Mesenteric fat pad (tissue), 1 donor: ENCODE data around the gene TMEM270. TPM values are rescaled to one million over a fixed set of nuclear protein-coding genes. Genes with fewer than 3 reads are reported as not detected.

Source experiments
- DNase-seq: peaks from one replicate; pipeline ENCODE4 v3.0.0-alpha.2; 2020; ENCODE audit warnings: low spot score
- total RNA-seq: library from RNA; stranded (reverse); fragmentation: NEBNext Ultra II Directional; extraction: Animal tissue kit (Norgen Biotek cat#: 25700); gene quantifications from one replicate; pipeline ENCODE4 v1.2.1, GENCODE V29; 2021
- donor health status: DM: yes; HTN: yes; CAD: no.

Gene TMEM270
- total RNA-seq, 1 donor from 2014 or later: not detected

DNA sequence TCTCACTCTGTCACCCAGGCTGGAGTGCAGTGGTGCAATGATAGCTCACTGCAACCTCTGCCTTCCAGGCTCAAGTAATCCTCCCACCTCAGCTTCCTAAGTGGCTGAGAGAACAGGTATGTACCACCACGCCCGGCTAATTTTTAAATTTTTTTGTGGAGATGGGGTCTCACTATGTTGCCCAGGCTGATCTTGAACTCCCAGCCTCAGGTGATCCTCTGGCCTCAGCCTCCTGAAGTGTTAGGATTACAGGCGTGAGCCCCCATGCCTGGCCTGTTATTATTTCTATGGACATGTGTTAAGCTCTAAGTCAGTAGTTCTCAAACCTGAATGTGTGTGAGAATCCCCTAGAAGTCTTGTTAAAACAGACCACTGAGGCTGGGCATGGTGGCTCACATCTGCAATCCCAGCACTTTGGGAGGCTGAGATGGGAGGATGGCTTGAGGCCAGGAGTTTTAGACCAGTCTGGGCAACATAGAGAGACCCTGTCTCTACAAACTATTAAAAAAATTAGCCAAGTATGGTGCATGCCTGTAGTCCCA lies 24.5 kb downstream of the TMEM270 start:
- DNase-seq: no peak

DNA sequence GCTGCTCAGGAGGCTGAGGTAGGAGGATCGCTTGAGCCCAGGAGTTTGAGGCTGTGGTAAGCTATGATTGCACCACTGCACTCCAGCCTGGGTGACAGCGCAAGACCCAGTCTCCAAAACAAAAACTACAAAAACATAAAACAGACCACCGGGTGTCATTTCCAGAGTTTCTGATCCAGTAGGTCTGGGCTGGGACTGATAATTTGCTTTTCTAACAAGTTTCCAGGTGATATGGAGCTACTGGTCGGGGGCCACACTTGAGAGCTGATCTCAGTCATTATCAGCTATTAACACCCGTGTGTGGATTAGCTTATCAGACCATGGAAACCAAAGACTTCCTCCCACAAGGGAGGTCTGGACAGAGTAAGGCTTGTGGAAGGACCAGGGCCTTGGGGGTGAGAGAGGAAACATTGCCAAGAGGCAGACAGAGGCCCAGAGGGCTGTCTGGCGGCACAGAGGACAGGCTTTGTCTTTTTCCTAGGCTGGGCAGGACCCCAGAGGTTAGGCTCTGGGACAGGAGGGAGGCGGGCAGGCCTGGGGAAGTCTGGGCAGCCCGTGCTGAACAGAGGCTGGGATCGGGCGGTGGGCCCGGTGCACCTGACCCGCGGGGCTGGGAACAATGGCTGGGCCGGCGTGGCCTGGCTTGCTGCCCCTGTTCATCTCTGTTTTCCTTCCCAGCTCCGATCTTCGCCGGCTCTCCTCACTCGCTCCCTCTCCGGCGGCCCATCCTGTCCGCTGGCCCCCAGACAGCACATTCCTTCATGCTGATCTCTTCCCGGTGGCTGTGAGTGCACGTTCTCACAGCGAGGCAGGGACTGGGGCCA lies 25.2 kb downstream of the TMEM270 start:
- DNase-seq: no peak

DNA sequence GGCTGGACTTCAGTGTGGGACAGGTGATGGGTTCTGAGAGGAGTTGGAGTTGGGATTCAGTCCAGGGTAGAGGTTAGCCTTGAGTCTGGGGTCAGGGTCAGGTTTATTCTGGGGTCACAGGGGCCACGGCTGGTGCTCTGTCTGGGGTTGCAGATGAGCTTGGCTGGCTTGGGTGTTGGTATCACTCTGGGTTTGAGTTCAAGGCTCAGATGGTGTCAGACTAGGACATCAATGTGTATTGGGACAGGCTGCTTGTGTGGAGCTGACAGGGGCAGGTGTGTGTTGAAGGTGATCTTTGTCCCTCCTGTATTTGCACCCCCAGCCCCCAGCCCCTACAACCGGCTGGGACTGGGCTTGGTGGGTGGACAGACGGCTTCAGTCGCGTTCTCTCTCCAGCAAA lies 26.8 kb downstream of the TMEM270 start:
- no peak for DNase-seq

DNA sequence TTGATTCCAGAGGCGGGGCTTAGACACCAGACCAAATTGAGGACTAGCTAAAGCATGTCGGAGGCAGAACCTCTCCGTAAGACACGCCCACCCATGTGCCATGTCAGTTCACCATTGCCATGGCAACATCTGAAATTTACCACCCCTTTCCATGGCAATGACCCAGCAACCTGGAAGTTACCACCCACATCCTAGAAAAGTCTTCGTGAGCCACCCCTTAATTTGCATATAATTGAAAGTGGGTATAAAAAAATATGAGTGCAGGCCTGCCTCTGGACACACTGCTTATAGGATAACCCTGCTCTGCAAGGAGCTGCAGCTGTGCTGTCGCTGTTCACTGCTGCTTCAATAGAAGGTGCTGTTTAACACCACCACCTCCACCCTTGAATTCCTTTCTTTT lies 28.0 kb downstream of the TMEM270 start:
- no peak for DNase-seq

DNA sequence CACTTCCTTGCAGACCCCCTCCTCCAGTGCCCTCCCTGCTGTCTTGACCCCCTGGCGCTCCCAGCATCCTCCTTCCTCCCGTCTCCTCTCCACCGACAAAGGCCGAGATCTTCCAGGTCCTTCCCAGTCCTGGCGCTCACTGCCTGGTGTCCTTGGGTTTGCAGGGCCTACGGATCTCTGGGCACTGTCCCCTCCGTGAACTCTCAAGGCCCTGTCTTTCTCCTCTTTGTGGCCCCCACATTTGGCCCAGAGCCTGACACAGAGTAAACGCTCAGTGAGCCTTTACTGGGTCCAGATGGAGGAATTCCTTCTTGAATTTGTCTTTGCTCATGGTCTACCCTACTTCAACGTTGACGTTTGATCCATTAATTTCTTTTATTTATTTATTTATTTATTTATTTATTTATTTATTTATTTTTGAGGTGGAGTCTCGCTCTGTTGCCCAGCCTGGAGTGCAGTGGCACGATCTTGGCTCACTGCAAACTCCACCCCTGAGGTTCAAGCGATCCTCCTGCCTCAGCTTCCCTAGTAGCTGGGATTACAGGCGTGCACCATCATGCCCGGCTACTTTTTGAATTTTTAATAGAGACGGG lies 29.7 kb downstream of the TMEM270 start:
- no peak for DNase-seq

DNA sequence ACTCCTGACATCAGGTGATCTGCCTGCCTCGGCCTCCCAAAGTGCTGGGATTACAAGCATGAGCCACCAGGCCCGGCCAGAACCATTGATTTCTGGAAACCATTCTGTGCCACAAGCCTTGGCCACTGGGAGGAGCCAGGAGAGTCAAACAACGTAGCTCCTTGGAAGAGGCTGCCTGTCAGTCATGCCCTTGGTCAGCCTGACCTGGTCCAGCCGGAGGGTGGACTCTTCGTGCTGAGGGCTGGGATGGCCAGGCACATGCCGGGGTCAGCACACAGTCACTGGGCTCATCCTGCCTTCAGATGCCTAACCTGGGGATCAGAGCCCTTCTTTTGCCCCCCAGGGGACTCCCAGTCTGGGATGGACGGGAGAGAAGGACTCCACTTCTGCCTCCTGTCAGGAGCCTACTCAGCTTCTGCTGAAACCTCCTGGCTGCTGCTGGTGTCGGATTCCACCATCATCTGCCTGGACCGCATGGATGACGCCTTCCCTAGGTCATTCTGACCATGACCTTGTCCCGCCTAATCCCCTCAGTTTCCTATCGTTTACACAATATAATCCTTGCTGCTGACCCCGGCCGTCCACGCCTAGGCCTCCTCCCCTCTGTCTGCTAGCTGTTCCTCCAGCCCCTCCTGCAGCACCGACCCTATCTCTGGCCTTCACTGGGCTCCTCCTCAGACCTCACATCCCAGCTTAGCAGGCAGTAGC lies 30.4 kb downstream of the TMEM270 start:
- no peak for DNase-seq

DNA sequence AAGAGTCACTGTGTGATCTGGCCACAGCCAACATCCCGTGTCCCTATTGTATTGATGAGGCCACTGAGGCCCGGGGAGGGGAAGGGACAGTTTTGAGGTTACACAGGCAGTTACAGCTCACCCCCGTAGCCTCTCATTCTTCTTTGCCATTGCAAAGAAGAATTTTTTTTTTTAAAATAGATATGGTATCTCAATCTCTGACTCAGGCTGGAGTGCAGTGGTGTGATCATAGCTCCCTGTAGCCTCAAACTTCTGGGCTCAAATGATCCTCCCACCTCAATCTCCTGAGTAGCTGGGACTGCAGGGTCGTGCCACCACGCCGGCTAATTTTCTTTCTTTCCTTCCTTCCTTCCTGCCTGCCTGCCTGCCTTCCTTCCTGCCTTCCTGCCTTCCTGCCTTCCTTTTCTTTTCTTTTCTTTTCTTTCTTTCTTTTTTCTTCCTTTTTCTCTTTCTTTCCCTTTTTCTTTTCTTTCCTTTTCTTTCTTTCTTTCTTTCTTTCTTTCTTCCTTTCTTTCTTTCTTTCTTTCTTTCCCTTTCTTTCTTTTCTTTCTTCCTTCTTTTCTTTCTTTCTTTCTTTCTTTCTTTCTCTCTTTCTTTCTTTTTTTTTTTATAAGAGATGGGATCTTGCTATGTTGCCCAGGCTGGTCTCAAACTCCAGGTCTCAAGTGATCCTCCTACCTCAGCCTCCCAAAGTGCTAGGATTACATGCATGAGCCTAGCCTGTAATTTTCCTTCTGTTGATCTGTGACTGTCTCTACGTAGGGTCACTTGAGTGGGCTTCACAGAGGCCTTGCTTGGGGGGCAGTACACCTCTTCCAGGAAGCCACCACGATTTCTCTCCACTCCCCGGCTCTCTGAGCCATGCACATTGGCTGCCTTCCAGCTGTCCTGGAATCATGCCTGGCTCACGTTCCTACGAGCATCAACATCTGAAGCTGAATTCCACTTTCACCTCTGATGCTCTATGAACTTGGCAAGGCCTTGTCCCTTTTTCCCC lies 31.3 kb downstream of the TMEM270 start:
- DNase-seq: no peak

DNA sequence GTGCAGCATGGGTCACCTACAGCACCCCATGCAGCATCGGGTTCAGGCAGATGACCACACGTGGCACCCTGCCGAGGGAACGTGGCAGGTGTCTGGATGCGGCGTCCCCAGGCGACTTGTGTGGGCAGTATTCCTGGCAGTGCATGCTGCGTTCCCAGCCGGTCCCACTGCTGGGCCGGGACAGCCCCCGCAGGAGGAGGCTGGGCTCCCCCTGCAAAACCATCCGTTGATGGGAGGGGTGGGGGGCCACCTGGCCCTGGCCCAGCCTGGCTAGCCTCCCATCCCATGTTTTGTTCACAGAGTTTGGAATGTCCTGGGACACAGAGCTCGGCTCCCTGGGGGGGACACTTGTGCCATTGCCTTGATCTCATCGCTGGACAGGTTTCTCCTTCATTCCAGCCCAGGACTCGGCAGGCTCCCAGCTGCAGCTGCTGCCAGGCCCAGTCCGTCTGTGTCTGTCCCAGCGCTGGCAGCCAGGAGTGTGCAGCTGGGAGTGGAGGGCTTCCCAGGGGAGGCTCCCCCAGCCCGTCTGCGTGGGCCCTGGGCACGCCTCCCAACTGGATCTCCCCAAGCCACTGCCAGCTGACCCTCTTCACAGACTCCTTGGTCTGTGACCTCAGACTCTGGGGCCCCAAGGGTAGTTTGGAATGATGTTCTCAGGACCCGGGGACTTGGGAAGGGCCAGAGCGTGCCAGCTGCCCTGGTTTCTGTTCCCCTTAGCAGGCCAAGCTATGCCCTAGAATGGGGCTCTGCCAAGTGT lies 32.6 kb downstream of the TMEM270 start:
- DNase-seq: no peak

DNA sequence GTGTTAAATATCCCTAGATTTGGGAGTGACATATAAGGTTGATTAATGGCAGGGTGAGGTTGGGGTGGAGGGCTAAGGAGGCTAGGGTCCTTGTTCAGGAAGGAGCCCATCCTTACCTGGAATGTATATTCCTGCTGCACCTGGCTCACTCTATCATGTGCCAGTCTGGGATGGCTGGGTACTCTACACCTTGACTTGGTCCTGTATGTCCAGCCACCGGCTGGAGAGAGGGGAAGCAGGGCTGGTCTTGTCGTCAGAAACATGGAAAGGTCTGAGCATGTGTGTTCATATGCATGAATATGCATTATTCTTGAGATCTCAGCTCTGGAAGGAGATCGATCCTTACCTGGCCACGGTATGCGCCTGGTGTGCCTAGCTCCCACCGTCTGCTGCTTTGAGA lies 33.2 kb downstream of the TMEM270 start:
- no peak for DNase-seq

DNA sequence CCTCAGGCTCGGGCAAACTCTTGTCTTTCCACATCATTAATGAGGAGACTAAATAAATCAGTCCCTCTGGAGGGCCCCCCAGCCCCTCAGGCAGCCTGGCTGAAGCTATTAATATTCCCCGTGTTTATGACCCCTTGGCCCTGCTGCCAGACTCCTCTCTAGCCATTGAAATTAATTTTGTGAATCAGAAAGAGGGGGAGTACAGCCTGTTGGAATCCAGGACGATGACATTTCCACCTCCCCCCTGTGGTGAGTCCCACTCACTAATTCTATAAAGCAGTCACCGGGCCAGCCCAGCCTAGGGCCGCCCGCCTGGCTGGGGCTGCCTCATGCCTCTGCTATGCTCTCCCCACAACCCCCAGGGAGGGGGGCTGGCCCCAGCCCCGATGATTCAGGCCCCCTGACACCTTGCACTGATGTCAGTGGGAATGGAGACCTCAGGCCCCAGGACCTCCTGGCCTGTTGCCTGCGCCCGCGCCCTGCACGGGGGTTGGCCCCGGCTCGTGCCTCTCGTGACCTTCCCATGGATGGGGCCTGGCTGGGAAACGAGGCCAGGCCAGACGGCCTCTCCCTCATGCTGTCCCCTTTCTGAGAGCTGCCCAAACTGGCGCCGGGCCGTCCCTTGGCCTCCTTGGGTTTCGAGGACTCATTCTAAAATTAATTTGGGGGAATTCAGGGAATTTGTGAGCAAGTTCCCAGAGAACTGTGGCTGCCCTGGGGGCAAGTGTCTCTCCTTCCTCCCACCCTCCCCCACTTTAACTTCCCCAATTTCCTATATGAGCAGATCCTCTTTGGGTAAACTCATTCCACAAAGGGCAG lies 34.0 kb downstream of the TMEM270 start:
- peak; percentile 95 for DNase-seq

DNA sequence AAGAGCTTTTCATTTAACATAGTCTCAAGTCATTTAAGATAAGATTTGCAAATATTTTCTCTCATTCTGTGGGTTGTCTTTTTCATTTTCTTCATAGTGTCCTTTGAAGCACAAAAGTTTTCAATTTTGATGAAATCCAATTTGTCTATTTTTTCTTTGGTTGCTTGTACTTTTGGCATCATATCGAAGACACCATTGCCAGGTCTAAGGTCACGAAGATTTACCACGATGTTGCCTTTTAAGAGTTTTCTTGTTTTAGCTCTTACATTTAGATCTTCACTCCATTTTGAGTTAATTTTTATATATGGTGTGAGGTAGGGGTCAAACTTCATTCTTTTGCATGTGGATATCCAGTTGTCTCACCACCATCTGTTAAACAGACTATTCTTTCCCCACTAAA lies 34.7 kb downstream of the TMEM270 start:
- no peak for DNase-seq

DNA sequence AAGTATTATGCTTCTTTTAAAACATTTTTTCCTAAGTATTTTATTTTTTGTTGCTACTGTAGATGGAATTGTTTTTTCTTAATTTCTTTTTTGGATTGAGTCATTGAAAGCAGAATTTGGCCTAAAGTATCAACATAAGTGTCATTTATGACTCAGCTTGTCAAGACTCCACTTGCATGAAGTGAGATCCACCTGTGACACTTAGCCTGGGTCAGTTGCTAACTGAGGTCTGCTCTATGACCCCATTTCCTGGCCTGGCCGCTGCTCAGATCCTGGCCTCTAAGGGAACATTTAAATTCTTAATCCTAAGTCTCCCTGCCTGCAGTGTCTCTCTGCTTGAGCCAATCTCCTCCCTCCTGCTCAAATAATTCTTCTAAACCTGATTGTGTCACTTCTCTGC lies 35.5 kb downstream of the TMEM270 start:
- DNase-seq: no peak

DNA sequence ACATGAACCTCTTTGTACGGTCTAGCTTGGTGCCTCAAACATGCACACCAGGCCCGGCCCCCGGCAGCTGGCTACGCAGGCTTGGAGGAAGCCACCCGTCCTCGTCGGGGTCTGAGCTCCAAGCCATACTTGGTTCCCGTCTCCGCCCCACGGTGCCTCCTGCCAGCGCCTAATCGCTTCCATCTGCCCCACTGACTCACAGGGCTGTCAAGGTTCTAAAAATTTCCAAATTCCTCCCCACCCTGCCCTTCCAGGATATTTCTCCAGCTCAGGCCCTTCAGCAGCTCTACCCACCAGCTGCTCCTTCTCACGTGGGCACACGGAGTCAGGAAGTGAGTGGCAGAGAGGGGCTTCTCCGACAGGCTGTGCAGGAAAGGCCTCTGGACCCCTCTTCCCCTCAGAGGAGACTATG lies 38.8 kb downstream of the TMEM270 start:
- no peak for DNase-seq

DNA sequence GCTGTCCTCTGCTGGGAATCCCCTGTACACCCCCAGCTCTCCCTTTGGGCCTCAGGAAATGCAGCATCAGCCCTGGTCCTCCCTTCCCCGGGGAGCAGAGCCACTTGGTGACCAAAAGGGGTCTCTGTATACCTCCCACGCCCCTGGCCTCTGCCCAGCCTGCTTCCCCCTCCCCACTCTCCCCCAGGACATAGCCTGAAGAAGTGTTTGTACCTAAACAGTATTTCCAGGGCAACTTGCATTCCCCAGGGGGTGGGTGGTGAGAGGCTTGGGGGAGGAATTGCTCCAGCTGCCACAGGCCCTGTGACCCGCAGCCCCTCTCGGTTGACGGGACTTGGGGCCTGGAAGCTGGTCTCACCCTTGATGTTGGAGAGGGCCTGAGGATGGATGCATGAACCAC lies 39.3 kb downstream of the TMEM270 start:
- DNase-seq: no peak

DNA sequence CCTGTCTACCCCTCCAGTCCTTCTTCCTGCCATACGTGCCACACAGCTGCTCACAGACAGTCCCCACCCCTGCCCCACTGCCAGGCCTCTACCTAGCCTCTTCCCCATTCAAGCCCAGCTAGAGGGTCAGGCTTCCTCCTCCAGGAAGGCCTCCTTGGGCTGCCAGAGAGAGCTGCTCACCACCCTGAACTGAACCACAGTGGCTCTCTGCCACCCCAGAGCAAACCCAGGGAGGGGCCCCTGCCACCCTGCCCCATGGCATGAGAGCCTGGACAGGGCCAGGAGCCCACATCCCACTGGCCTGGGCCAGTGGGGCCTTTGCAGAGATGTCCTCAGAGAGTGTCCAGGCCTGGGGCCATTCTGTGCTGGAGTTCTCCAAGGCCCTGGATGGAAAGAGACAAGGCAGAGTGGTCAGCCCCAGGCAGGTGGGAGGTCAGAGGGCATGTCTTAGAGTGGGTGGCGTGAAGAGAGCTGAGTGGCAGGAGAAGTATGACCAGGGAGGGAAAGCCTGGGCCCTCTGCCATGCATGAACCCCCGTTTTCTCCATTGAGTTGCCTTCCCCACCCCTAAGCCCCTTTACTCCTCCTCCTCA lies 40.4 kb downstream of the TMEM270 start:
- no peak for DNase-seq

DNA sequence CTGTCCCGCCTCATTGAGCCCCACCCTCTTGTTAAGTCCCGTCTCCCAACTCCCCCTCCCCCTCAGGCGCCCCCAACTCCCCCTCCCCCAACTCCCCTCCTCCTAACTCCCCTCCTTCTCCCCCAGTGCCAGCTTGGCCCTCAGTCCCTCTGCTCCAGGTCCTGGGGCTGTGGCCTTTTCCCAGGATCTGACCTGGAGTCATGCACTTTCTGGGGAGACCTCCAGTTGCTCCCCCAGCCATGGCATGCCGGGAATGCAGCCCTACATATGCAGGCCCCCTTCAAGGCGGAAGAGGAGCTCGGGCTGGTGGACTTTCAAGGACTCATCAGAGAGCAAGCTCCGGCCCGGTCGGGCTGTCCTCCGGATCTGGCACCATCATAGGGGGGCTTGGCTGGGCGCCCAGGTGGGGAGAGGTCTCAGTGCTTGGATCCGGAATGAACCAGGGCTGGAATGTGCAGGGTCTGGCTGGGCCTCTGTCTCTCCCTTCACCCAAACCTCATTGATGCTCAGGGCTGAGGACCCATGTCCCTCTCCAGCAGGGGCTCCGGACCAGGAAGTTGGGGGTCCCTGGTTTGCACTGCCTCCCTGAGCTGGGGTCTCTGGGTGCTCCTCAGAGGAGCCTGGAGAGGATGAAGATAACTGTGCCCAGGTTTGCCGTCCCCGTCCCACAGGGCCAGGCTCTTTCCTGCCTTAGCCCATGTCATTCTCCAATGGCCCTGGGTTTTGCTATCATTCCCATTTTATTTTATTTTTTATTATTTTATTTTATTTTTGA lies 41.1 kb downstream of the TMEM270 start:
- peak; percentile 86 for DNase-seq

DNA sequence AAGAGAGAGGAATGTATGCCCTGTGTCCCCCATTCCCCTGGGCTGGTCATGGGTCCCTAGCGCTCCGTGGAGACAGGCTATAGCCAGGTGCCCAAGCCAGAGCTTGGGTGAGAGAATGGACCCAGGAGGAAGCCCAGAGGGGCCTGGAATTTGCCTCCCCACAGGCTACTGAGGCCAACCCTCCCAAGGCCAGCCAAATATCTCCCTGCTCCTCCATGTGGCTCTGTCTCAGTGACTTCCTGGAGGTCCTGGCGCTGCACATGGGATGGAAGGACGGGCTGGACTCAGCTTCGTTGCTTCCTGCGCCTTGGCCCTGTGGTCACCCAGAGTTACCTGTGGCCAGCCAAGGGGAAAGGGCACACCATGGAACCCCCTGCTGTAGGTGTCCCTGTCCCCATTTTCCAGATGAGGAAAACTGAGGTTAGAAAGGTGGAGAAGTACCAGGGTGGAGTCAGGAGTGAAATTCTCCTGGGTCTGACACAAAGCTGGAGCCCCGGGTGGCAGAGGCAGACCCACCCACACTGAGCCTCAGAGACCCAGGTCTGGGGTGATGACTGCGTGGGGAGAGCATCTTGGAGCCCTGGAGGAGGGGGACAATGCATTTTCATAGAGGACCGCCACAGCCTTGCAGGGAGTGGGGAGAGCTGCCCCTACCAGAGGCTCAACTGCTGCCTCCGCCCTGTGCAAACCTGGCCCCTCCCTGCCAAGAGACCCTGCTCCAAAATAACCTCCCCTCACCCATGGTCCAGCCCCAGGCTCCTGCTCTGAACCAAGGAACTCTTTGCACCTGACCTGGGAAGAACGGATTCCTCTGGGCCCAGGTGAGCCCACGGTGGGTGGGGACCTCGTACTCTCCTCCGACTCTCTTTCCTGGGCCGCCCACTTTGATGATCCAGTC lies 42.6 kb downstream of the TMEM270 start:
- peak; percentile 72 for DNase-seq
